Loucy (cell line): ENCODE results near the gene ARR3.
"Not testable (repeated sequence)": the region's sequence is repeated elsewhere in the genome, so short reads cannot be mapped to it uniquely, and the experiment has no call there.

ENCODE experiments used
- H2AFZ ChIP-seq: fragments of 200-600 bp; sonication (generic); 2 replicates; pipeline ENCODE4 v1.6.0; 2016; ENCODE audit warnings: antibody characterized with exemption, mild to moderate bottlenecking, low read length, moderate library complexity
- H3F3A ChIP-seq: fragments of 200-600 bp; 2 replicates; pipeline ENCODE4 v1.6.0; 2016; ENCODE audit warnings: antibody characterized with exemption, low read depth, mild to moderate bottlenecking
- H3K27me3 ChIP-seq: fragments of 200-600 bp; sonication (generic); 2 replicates; pipeline ENCODE4 v1.6.1; 2014; ENCODE audit warnings: low read length, mild to moderate bottlenecking; ENCODE audit not compliant: insufficient read depth, poor library complexity, severe bottlenecking
- H3K36me3 ChIP-seq: fragments of 200-600 bp; sonication (generic); 2 replicates; pipeline ENCODE4 v1.6.1; 2016; ENCODE audit warnings: low read length; ENCODE audit not compliant: insufficient read depth
- H3K4me1 ChIP-seq: fragments of 200-600 bp; sonication (generic); 2 replicates; pipeline ENCODE4 v1.5.1; 2014; ENCODE audit warnings: low read length, mild to moderate bottlenecking; ENCODE audit not compliant: insufficient read depth, poor library complexity, severe bottlenecking
- H3K4me2 ChIP-seq: fragments of 200-600 bp; sonication (generic); 2 replicates; pipeline ENCODE4 v1.6.0; 2014; ENCODE audit warnings: antibody characterized with exemption, low read length, low read depth, mild to moderate bottlenecking; ENCODE audit not compliant: poor library complexity, severe bottlenecking
- H3K4me3 ChIP-seq: fragments of 200-600 bp; sonication (generic); 2 replicates; pipeline ENCODE4 v1.5.1; 2014; ENCODE audit warnings: low read length, mild to moderate bottlenecking, mixed read lengths; ENCODE audit not compliant: poor library complexity, severe bottlenecking
- H3K79me2 ChIP-seq: fragments of 200-600 bp; sonication (generic); 2 replicates; pipeline ENCODE4 v1.6.1; 2014; ENCODE audit warnings: low read length; ENCODE audit not compliant: insufficient read depth
- H3K9ac ChIP-seq: fragments of 200-600 bp; sonication (generic); 2 replicates; pipeline ENCODE4 v1.6.0; 2014; ENCODE audit warnings: mild to moderate bottlenecking, low read depth, low read length, moderate library complexity; ENCODE audit not compliant: poor library complexity, severe bottlenecking
- H3K9me2 ChIP-seq: fragments of 200-600 bp; sonication (generic); replicated peaks from 2 replicates; pipeline ENCODE4 v1.6.1; 2016; ENCODE audit warnings: low read depth, low read length, mixed read lengths
- H3K9me3 ChIP-seq: fragments of 200-600 bp; sonication (generic); 2 replicates; pipeline ENCODE4 v1.6.1; 2014; ENCODE audit warnings: mild to moderate bottlenecking, antibody characterized with exemption, low read length, low read depth; ENCODE audit not compliant: insufficient read depth
- H4K20me1 ChIP-seq: fragments of 200-600 bp; sonication (generic); 2 replicates; pipeline ENCODE4 v1.6.0; 2014; ENCODE audit warnings: antibody characterized with exemption, low read length, mild to moderate bottlenecking; ENCODE audit not compliant: insufficient read depth, poor library complexity, severe bottlenecking
- CTCF ChIP-seq: fragments of 200-600 bp; sonication (generic); conservative IDR thresholded peaks from 2 replicates; pipeline ENCODE4 v1.5.1; 2014; ENCODE audit warnings: mild to moderate bottlenecking, antibody characterized with exemption, low read length
- EZH2phosphoT487 ChIP-seq: fragments of 200-600 bp; IDR thresholded peaks from 2 replicates; pipeline ENCODE4 v1.6.1; 2018; ENCODE audit warnings: antibody characterized with exemption, mild to moderate bottlenecking, moderate library complexity, borderline replicate concordance

ARR3 gene

GRCh38 chrX:70264784-70265183, 3.4 kb upstream of the ARR3 start:
- H3K9me3 ChIP-seq = no peaks in the 10 kb centered on the region
- TF ChIP-seq EZH2phosphoT487 (no peak), CTCF (no peak)
- no peaks in the 10 kb centered on the region for H3K79me2 ChIP-seq
- no peaks in the 10 kb centered on the region for H3K36me3 ChIP-seq
- no peaks in the 10 kb centered on the region for H3K9me2 ChIP-seq
- no peak overlapping the region for H3K9ac ChIP-seq
- no peak overlapping the region for H2AFZ ChIP-seq
- H3K4me3 ChIP-seq = no peak overlapping the region
- no peaks in the 10 kb centered on the region for H4K20me1 ChIP-seq
- no peaks in the 10 kb centered on the region for H3K27me3 ChIP-seq
- H3K4me2 ChIP-seq = no peak overlapping the region
- no peaks in the 10 kb centered on the region for H3K4me1 ChIP-seq
- H3F3A ChIP-seq = no peaks in the 10 kb centered on the region

DNA sequence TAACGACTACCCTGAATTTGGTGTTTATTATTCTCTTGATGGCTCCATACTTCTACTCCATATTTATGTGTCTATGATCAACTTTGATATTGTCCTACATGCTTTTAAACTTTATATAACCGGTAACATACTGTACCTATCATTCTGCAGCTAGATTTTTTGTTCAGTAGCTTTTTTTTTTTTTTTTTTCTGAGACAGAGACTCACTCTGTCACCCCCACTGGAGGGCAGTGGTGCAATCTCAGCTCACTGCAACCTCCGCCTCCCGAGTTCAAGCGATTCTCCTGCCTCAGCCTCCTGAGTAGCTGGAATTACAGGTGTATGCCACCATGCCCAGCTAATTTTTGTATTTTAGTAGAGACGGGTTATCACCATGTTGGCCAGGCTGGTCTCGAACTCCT, 5.9 kb downstream of the ARR3 start:
- H4K20me1 ChIP-seq, H3K9me2 ChIP-seq, H3K36me3 ChIP-seq: not testable (repeated sequence)

DNA sequence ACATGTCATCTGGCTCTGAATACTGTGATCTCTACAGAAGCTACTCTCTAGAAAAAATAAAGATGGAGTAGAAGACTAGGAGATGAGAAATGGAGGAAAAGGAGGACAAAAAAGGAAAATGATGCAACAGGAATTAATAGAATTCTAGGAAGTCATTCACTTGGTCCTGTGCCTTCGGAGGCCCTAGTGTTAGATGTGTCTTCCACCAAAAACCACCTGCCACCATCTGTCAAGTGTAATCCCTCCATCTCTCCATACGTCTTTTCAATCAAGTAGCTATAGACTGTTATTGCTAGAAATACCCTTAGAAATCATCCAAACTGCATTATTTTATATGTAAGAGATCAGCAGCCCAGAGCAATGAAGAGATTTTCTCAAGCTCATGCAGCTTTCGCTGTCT, 10.9 kb downstream of the ARR3 start:
- Histone ChIP-seq H3K27me3 (no peaks in the 10 kb centered on the region), H3K4me3 (no peak overlapping the region), H3K36me3 (no peaks in the 10 kb centered on the region), H2AFZ (no peak overlapping the region), H3K9me3 (no peaks in the 10 kb centered on the region), H3K4me2 (no peak overlapping the region), H4K20me1 (no peaks in the 10 kb centered on the region), H3K9ac (no peak overlapping the region), H3K79me2 (no peaks in the 10 kb centered on the region), H3F3A (no peaks in the 10 kb centered on the region), H3K4me1 (no peaks in the 10 kb centered on the region), H3K9me2 (no peaks in the 10 kb centered on the region)
- no peak for TF ChIP-seq EZH2phosphoT487
- no peak for TF ChIP-seq CTCF

More for the DNA sequence above, 5.9 kb downstream of the ARR3 start:
- H2AFZ ChIP-seq, H3K9ac ChIP-seq, H3K4me3 ChIP-seq, H3K27me3 ChIP-seq, H3K4me2 ChIP-seq, H3F3A ChIP-seq, H3K9me3 ChIP-seq, H3K4me1 ChIP-seq, H3K79me2 ChIP-seq: not testable (repeated sequence)

GRCh38 chrX:70280573-70280972, 12.4 kb downstream of the ARR3 start:
- Histone ChIP-seq H3K36me3 (no peaks in the 10 kb centered on the region), H3K27me3 (no peaks in the 10 kb centered on the region), H3K9ac (no peak overlapping the region), H3K4me1 (no peaks in the 10 kb centered on the region), H3K79me2 (no peaks in the 10 kb centered on the region), H3K4me2 (no peak overlapping the region), H2AFZ (no peak overlapping the region), H3K4me3 (no peak overlapping the region), H3F3A (no peaks in the 10 kb centered on the region), H4K20me1 (no peaks in the 10 kb centered on the region), H3K9me3 (no peaks in the 10 kb centered on the region), H3K9me2 (no peaks in the 10 kb centered on the region)
- TF ChIP-seq EZH2phosphoT487 = no peak
- TF ChIP-seq CTCF = no peak
